Endometrium (tissue), 2 donors: ENCODE results near the gene ACTG2.
"Not testable (repeated sequence)": the region's sequence is repeated elsewhere in the genome, so short reads cannot be mapped to it uniquely, and the experiment has no call there.

Source experiments
- FAIRE-seq: peaks from 2 replicates; lab custom pipeline; 2012; peaks lifted over from hg19 to GRCh38; lab: Jason Lieb, UNC
- donor health status: control.
- donor health status: control.

The ACTG2 gene

GRCh38 chr2:73893764-73894474, 1.1 kb downstream of the ACTG2 start:
- FAIRE-seq: no peak

GRCh38 chr2:73894475-73894850, 1.7 kb downstream of the ACTG2 start:
- no peak for FAIRE-seq

- no peak for FAIRE-seq
These were observed 2.1 kb downstream of the ACTG2 start for GRCh38 chr2:73894877-73895276.

- FAIRE-seq: no peak
These were observed 2.7 kb downstream of the ACTG2 start for GRCh38 chr2:73895473-73895872.

GRCh38 chr2:73896362-73897239, 3.8 kb downstream of the ACTG2 start:
- FAIRE-seq: no peak

- FAIRE-seq: no peak
These were observed 4.4 kb downstream of the ACTG2 start for GRCh38 chr2:73897240-73897583.

- no peak for FAIRE-seq
These were observed 5.1 kb downstream of the ACTG2 start for GRCh38 chr2:73897934-73898333.

GRCh38 chr2:73899801-73900336, 7.1 kb downstream of the ACTG2 start:
- no peak for FAIRE-seq

GRCh38 chr2:73901143-73901542, 8.3 kb downstream of the ACTG2 start:
- no peak for FAIRE-seq

GRCh38 chr2:73902284-73902683, 9.5 kb downstream of the ACTG2 start:
- FAIRE-seq: no peak

GRCh38 chr2:73903313-73903712, 10.5 kb downstream of the ACTG2 start:
- no peak for FAIRE-seq

- not testable (repeated sequence) for FAIRE-seq
These were observed 11.3 kb downstream of the ACTG2 start for GRCh38 chr2:73903949-73904613.

GRCh38 chr2:73904952-73905351, 12.1 kb downstream of the ACTG2 start:
- no peak for FAIRE-seq

- no peak for FAIRE-seq
These were observed 14.2 kb downstream of the ACTG2 start for GRCh38 chr2:73906847-73907505.

- FAIRE-seq: no peak
These were observed 15.1 kb downstream of the ACTG2 start for GRCh38 chr2:73907840-73908452.

GRCh38 chr2:73908689-73909652, 16.2 kb downstream of the ACTG2 start:
- FAIRE-seq: no peak

GRCh38 chr2:73910873-73911547, 18.2 kb downstream of the ACTG2 start:
- FAIRE-seq: no peak

GRCh38 chr2:73911548-73912208, 18.9 kb downstream of the ACTG2 start:
- no peak for FAIRE-seq

- no peak for FAIRE-seq
These were observed 20.7 kb downstream of the ACTG2 start for GRCh38 chr2:73913414-73914054.
